GM21360 (cell line): ENCODE measurements around the gene IST1.
A peak's percentile ranks its signal among the peaks of the same experiment; 100 is the strongest.
"Not testable (repeated sequence)": the region's sequence is repeated elsewhere in the genome, so short reads cannot be mapped to it uniquely, and the experiment has no call there.

ENCODE experiments used
- ATAC-seq: cut with Tn5 transposase; IDR thresholded peaks from one replicate; pipeline ENCODE4 v1.9.1; 2021; ENCODE audit warnings: mild to moderate bottlenecking, moderate library complexity; ENCODE audit not compliant: unreplicated experiment

The IST1 gene

GRCh38 chr16:71894921-71895678 lies at the start of gene IST1:
IST1 (plus strand) TSS chr16:71895531; CDS start chr16:71915641, 20,110 bp downstream.
- peak; percentile 78 for ATAC-seq

GRCh38 chr16:71845639-71846430 lies 49.5 kb upstream of the IST1 start, which contains the start of gene ATXN1L:
ATXN1L (plus strand) TSS chr16:71845976; CDS start chr16:71849741, 3,765 bp downstream.
- peak; percentile 73 for ATAC-seq

- no peak for ATAC-seq
These were observed 48.9 kb upstream of the IST1 start for GRCh38 chr16:71846431-71846830.

GRCh38 chr16:71847096-71847495 lies 48.2 kb upstream of the IST1 start:
- ATAC-seq = no peak

- no peak for ATAC-seq
These were observed 46.7 kb upstream of the IST1 start for GRCh38 chr16:71848622-71849021.

- no peak for ATAC-seq
These were observed 43.6 kb upstream of the IST1 start for GRCh38 chr16:71851746-71852145.

- ATAC-seq = no peak
These were observed 43.2 kb upstream of the IST1 start for GRCh38 chr16:71852158-71852557.

GRCh38 chr16:71852561-71852960 lies 42.8 kb upstream of the IST1 start:
- no peak for ATAC-seq

- ATAC-seq = no peak
These were observed 41.9 kb upstream of the IST1 start for GRCh38 chr16:71853413-71853812.

GRCh38 chr16:71854369-71854948 lies 40.9 kb upstream of the IST1 start:
- ATAC-seq = no peak

- no peak for ATAC-seq
These were observed 39.2 kb upstream of the IST1 start for GRCh38 chr16:71855937-71856662.

GRCh38 chr16:71859762-71860521 lies 35.4 kb upstream of the IST1 start:
- ATAC-seq = no peak

GRCh38 chr16:71863995-71864394 lies 31.3 kb upstream of the IST1 start:
- no peak for ATAC-seq

GRCh38 chr16:71865173-71865863 lies 30.0 kb upstream of the IST1 start:
- ATAC-seq = no peak

- not testable (repeated sequence) for ATAC-seq
These were observed 28.2 kb upstream of the IST1 start for GRCh38 chr16:71867175-71867574.

- ATAC-seq = no peak
These were observed 27.4 kb upstream of the IST1 start for GRCh38 chr16:71867939-71868338.

- no peak for ATAC-seq
These were observed 26.2 kb upstream of the IST1 start for GRCh38 chr16:71869089-71869488.

- no peak for ATAC-seq
These were observed 24.5 kb upstream of the IST1 start for GRCh38 chr16:71870818-71871217.

- no peak for ATAC-seq
These were observed 22.1 kb upstream of the IST1 start for GRCh38 chr16:71873199-71873598.

GRCh38 chr16:71878911-71879310 lies 16.4 kb upstream of the IST1 start:
- no peak for ATAC-seq
